Measurements from ENCODE around the gene SPRR5. TPM values are rescaled to one million over a fixed set of nuclear protein-coding genes. Genes with fewer than 3 reads are reported as not detected.

Gene SPRR5
- polyA plus RNA-seq, 1 experiment: not detected

GRCh38 chr1:152904688-152905440 is 42.1 kb upstream of the SPRR5 start:
- Histone ChIP-seq H3K27ac (ENCODE audit: low read depth, low read length) (no peak overlapping the region), H3K9me3 (ENCODE audit: control insufficient read depth, insufficient read depth, low read length) (peaks cover 8% of the 10 kb centered on the region; the same call in 1 of the 2 replicates), H3K27me3 (ENCODE audit: control insufficient read depth, insufficient read depth, low read length) (no peaks in the 10 kb centered on the region), H3K4me3 (ENCODE audit: low read depth, low read length) (no peak overlapping the region)
- TF ChIP-seq, protein P1, sequence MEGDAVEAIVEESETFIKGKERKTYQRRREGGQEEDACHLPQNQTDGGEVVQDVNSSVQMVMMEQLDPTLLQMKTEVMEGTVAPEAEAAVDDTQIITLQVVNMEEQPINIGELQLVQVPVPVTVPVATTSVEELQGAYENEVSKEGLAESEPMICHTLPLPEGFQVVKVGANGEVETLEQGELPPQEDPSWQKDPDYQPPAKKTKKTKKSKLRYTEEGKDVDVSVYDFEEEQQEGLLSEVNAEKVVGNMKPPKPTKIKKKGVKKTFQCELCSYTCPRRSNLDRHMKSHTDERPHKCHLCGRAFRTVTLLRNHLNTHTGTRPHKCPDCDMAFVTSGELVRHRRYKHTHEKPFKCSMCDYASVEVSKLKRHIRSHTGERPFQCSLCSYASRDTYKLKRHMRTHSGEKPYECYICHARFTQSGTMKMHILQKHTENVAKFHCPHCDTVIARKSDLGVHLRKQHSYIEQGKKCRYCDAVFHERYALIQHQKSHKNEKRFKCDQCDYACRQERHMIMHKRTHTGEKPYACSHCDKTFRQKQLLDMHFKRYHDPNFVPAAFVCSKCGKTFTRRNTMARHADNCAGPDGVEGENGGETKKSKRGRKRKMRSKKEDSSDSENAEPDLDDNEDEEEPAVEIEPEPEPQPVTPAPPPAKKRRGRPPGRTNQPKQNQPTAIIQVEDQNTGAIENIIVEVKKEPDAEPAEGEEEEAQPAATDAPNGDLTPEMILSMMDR (IDR thresholded peaks at IDR 0.05; ENCODE audit: low read depth, low read length): no peak
- POLR2A ChIA-PET: no interaction called here
- CTCF ChIA-PET: no interaction called here
- DNase-seq (ENCODE audit: low read depth, low spot score): no peak

- TF ChIP-seq, protein P1 (IDR thresholded peaks at IDR 0.05; ENCODE audit: low read depth, low read length): no peak
- H3K9me3 ChIP-seq (ENCODE audit: control insufficient read depth, insufficient read depth, low read length): peaks cover 20% of the 10 kb centered on the region
- no peak for DNase-seq (ENCODE audit: low read depth, low spot score)
- no peak overlapping the region for H3K4me3 ChIP-seq (ENCODE audit: low read depth, low read length)
- H3K27me3 ChIP-seq (ENCODE audit: control insufficient read depth, insufficient read depth, low read length): no peaks in the 10 kb centered on the region
- POLR2A ChIA-PET: no interaction called here
- CTCF ChIA-PET: no interaction called here
- no peak overlapping the region for H3K27ac ChIP-seq (ENCODE audit: low read depth, low read length)
These were observed 40.9 kb upstream of the SPRR5 start for GRCh38 chr1:152906023-152906565.

- peaks cover 24% of the 10 kb centered on the region for H3K9me3 ChIP-seq (ENCODE audit: control insufficient read depth, insufficient read depth, low read length)
- no peak within 1 kb of the TSS for H3K4me3 ChIP-seq (ENCODE audit: low read depth, low read length)
- no peaks in the 10 kb centered on the region for H3K27me3 ChIP-seq (ENCODE audit: control insufficient read depth, insufficient read depth, low read length)
- TF ChIP-seq, protein P1 (IDR thresholded peaks at IDR 0.05; ENCODE audit: low read depth, low read length): no peak
- DNase-seq (ENCODE audit: low read depth, low spot score): no peak
- CTCF ChIA-PET: no interaction called here
- H3K27ac ChIP-seq (ENCODE audit: low read depth, low read length): no peak within 1 kb of the TSS
- POLR2A ChIA-PET: no interaction called here
These were observed 39.1 kb upstream of the SPRR5 start, which contains the start of gene IVL for GRCh38 chr1:152907686-152908601. TSS of gene IVL (plus strand) at chr1:152908546. CDS start at chr1:152909798, 1,252 bp downstream.

DNA sequence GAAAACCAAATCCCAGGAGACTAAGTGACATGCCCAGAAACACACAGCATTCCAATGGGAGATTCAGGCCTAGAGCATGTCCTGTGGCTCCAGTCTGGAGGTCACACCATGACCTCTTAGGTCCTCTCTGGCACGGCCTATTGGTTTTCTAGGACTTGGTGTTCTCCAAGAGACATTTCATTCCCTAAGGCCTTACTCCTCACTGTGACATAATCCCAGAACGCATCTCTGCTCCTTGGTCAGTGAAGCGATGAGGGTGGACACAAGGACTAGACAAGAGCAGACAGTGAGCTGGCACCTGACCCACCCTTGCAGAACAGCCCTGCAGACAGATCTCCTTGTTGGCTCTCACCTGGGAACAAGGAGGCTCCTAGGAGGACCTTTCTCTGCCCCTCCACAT is 37.8 kb upstream of the SPRR5 start:
- Histone ChIP-seq H3K4me3 (ENCODE audit: low read depth, low read length) (no peak overlapping the region), H3K27ac (ENCODE audit: low read depth, low read length) (no peak overlapping the region), H3K27me3 (ENCODE audit: control insufficient read depth, insufficient read depth, low read length) (no peaks in the 10 kb centered on the region), H3K9me3 (ENCODE audit: control insufficient read depth, insufficient read depth, low read length) (peaks cover 24% of the 10 kb centered on the region)
- POLR2A ChIA-PET: no interaction called here
- CTCF ChIA-PET: no interaction called here
- TF ChIP-seq, protein P1 (IDR thresholded peaks at IDR 0.05; ENCODE audit: low read depth, low read length): no peak
- DNase-seq (ENCODE audit: low read depth, low spot score): no peak

Data from AG04450 (cell line).